Activated effector memory CD4-positive, alpha-beta T cell treated with anti-CD3 and anti-CD28 coated beads, Interleukin-2, amount 50 U/mL, for 16 hours (primary cell): ENCODE measurements around the gene BCL2L12.

ENCODE experiments used
- DNase-seq: peaks from one replicate; pipeline ENCODE4 v3.0.0-alpha.2; 2020

BCL2L12 gene

GRCh38 chr19:49642492-49643035 lies 23.2 kb upstream of the BCL2L12 start:
- DNase-seq, result no peak

DNA sequence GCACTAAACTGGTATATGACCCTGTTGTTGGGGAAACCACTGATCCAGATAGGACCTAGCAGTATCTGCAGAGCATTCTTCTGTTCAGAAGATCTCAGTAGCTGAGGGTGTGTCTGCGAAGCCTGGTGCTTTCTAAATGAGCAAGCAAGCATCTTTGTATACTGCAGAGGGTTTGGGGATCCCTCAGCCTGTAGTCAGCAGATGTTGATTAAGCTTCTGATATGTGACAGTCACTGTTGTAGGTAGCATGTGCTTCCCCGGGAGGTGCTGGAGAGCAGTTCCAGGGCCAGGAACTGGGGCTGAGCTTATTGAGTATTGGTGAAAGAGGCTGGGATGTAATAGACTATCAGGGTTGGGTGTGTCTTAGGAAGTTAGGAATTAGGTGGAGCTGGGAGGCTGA lies 22.3 kb upstream of the BCL2L12 start:
- no peak for DNase-seq

DNA sequence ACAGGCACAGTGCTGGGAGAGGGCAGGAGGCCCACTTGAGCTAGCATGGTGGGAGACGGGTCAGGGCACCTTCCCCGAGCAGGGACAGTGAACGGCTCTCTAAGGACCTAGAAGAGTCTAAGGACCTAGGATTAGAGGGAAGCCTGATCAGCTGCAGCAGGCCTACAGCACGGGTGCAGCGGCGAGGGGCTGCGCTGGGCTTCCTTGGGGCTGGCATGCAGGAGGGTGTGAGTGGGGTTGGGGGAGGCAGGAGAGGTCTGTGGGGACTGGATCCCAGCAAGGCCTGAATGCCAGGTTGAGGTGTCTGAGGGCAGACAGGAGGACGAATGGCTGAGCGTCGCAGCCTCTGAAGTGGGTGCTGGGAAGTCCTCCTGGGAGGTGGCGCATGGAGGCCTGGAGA lies 20.1 kb upstream of the BCL2L12 start:
- no peak for DNase-seq

- no peak for DNase-seq
These were observed 19.7 kb upstream of the BCL2L12 start for GRCh38 chr19:49645995-49646394.

DNA sequence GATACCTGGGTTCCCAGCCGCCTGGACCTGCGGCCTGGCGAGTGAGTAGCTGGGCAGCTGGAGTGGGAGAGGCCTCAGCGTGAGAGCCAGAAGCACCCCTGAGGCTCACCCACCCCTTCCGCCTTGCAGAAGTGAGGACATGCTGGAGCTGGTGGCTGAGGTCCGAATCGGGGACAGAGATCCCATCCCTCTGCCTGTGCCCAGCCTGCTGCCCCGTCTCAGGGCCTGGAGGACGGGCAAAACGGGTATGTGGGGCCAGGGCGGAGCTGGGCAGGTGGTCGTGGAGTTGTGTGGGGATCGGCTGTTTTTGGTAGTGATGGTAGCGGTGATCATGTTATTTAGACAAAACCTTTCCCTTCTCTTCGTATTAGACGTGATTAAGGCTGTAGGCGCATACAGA lies 19.1 kb upstream of the BCL2L12 start:
- no peak for DNase-seq

GRCh38 chr19:49651029-49651819 lies 14.5 kb upstream of the BCL2L12 start:
- DNase-seq, result no peak

DNA sequence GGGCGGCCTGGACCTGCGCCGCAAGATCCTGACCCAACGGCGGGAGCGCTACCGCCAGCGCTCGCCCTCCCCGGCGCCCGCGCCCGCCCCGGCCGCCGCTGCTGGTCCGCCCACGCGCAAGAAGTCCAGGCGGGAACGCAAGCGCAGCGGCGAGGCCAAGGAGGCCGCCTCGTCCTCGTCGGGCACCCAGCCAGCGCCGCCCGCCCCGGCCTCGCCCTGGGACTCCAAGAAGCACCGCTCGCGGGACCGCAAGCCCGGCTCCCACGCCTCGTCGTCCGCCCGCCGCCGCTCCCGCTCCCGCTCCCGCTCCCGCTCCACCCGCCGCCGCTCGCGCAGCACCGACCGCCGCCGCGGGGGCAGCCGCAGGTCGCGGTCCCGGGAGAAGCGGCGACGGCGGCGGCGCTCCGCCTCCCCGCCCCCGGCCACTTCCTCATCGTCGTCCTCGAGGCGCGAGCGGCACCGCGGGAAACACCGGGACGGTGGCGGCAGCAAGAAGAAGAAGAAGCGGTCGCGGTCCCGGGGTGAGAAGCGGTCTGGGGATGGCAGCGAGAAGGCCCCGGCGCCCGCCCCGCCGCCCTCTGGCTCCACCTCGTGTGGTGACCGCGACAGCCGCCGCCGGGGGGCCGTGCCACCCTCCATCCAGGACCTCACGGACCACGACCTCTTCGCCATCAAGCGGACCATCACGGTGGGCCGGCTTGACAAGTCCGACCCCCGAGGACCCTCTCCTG lies 13.7 kb upstream of the BCL2L12 start:
- no peak for DNase-seq

- DNase-seq, result no peak
These were observed 12.9 kb upstream of the BCL2L12 start for GRCh38 chr19:49652551-49653465.

DNA sequence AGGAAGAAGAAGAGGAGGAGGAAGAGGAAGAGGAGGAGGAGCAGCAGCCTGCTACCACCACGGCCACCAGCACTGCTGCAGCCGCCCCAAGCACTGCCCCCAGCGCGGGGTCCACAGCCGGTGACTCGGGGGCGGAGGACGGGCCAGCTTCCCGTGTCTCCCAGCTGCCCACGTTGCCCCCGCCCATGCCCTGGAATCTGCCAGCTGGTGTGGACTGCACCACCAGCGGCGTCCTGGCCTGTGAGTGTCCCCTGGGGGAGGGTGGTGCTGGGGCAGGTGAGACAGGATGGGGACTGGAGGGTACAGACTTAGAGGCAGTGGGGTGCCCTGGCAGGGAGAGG lies 12.3 kb upstream of the BCL2L12 start:
- no peak for DNase-seq

DNA sequence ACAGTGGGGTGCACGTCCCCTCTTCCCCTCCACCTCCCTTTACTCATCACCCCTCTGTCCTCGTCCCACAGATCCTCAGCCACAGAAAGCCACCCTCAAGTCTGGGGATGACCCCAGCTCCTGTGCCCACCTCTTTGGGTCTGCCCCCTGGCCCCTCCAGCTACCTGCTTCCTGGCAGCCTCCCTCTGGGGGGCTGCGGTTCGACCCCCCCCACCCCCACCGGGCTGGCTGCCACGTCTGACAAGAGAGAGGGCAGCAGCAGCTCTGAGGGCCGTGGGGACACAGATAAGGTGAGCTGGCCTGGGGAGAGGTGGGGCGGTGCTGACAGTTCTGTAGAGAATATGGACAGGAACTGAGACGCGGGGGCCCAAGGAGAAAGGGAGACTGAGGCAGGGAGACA lies 11.2 kb upstream of the BCL2L12 start:
- no peak for DNase-seq

GRCh38 chr19:49655570-49656455 lies 9.9 kb upstream of the BCL2L12 start:
- DNase-seq, result no peak

DNA sequence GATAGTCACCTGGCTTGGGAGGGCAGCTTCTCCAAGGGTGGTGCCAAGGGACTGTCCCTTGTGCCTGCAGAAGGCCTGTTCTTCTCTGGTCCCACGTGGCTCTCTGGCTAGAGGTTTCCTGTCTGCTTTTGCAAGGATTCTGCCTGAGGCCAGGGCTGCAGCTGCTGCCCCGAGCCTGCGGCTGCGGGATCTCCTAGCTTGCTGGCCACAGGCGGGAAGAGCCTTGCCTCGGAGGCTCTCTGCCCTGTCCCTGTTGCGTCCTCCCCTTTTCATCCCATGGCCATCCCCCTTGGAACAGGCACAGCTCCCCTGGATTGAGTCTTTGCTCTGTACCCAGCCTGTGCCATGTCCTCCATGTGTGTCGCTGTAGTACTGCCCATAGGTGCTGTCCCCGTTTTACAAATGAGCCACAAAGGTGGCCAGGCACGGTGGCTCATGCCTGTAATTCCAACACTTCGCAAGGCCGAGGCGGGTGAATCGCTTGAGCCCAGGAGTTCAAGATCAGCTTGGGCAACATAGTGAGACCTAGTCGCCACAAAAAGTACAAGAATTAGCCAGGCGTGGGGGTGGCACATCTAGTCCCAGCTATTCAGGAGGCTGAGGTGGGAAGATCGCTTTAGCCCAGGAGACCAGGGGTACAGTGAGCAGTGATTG lies 9.2 kb upstream of the BCL2L12 start:
- no peak for DNase-seq

DNA sequence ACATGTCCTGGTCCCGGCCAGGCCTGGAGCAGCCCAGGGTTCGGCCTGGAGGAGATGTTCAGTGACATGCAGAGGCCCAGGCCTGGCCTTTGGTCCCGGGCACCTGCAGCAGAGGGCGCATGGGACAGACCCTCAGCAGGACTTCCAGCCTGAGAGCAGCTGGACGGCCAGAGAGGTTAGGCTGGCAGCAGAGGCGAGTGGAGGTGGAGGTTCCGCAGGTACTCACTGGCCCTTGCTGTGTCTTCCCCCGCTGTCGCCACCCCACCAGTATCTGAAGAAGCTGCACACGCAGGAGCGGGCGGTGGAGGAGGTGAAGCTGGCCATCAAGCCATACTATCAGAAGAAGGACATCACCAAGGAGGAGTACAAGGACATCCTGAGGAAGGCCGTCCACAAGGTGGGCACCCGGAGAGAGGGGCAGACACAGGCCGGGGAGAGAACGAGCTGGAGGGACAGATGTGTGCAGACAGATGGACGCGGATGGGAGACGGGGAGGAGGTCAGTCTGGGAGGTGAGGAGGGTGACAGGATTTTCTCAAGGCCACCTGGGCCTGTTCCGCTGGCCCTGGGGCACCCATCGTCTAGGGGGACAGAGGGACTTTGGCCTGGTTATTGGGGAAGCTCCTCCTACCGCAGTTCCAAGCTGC lies 8.1 kb upstream of the BCL2L12 start:
- no peak for DNase-seq

DNA sequence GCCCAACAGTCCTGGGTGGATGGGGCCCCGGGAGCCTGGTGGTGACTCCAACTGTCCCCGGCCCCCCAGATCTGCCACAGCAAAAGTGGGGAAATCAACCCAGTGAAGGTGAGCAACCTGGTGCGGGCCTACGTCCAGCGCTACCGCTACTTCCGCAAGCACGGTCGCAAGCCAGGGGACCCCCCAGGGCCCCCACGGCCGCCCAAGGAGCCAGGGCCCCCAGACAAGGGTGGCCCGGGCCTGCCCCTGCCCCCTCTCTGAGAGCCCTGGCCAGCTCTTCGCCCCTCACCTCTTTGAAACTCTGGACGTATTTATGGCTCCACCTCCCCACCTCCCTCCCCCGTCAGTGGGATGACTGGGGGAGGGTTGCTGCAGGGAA lies 7.6 kb upstream of the BCL2L12 start:
- no peak for DNase-seq

DNA sequence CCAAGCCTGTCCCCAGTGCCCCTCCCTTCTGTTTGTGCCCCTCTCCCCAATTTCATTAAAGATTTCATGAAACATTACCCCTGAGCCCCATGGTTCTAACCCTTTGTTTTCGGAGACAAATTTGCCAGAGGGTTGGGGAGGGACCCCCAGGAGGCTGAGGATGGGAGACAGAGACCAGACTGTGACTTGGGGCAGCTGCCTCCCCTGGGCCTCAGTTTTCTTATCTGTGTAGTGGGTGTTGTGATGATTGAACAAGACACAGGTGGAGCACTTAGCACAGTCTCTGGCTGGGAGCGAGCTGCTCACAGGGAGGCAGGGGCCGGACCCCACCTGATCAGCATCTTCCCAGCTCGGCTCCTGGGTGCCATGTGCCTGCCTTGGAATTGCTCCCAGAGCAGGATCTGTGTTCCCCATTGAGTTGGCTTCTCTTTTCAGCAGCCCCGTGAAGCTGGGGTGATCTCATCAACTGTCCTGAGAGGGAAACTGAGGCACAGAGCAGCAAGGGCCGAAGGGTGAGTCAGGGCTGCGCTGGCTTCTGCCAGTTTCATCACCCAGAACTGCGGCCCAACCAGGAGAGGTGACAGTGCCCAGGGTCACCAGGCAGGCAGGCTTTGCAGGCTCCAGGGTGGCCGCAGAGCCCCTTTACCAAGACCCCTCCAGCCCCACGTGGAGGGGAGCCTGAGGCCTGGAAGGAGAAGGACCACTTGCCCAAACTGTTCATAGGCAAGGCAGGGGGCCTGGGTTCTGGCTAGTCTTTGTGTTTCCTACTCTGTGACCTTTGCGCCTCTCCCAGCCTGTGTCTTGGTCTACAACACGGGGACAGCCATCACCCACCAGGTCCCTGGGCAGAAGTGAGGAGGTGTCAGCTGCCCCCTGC lies 6.9 kb upstream of the BCL2L12 start:
- DNase-seq, result no peak

DNA sequence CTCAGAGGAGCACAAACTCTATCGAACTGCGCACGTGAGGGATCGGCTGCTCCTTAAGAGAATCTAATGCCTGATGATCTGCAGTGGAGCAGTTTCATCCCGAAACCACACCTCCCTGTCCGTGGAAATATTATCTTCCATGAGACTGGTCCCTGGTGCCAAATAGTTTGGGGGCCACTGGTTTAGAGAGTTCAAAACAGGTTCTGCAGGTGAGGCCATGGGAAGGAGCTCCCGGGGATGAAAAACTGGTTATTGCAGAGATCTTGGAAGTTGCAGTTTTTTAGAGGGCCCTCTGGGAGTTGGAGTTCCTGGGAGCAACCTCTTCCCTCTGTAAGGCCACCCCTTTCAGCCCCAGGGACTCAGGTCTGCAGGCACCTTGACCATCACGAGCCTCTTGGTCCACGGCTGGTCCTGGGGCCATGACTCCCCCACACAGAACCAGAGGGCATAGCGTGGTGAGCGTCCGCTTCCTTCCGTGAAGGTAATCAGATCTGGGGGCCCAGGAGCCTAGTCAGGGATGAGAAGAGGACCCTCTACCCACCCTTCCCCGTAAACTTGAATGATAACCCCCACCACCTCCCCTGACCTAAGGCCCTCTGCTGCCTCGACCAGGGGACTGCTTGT lies 5.3 kb upstream of the BCL2L12 start:
- no peak for DNase-seq

DNA sequence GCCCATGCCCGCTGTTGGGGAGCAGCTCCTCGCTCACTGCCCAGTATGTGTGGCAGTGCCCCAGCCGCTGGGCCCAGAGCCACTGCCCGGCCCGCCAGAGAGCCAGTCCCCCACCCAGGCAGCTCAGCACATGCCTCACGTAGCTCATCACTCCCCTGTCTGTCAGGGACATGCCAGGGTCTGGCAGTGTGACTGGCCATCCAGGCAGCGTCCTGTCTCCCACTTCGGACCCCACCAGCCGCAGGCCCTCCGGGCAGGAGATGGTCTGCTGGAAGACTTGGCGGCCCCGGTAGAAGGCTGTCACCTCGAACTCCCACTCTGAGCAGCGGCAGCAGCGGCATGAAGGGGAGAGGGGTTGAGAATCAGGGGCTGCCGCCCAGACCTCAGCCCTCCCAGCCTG lies 3.7 kb upstream of the BCL2L12 start:
- DNase-seq, result no peak

DNA sequence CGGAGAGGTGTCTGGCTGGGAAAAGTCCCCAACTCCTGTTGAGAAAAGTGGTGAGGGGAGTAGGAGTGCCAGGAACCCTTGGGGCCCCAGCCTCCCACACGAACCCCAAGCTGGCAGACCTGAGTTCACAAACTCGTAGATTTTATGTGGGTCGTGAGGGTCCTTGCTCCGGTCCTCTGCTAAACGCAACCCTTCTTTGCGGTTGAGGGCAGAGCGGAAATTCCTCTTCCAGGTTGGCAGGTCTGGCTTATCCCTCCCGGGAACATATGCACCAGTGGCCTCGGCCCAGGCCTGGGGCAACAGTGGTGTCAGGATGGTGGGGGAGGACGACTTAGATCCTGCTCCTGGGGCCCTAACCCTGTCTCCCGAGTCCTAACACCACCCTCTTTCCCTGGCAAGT lies 2.5 kb upstream of the BCL2L12 start:
- no peak for DNase-seq

GRCh38 chr19:49664171-49665035 lies 1.3 kb upstream of the BCL2L12 start:
- DNase-seq, result peak; percentile 96
